OCI-LY7 (cell line): ENCODE data around the gene ANO9. TPM values are rescaled to one million over a fixed set of nuclear protein-coding genes. Genes with fewer than 3 reads are reported as not detected.
"Not testable (repeated sequence)": the region's sequence is repeated elsewhere in the genome, so short reads cannot be mapped to it uniquely, and the experiment has no call there.

Source experiments
- BruUV-seq: library from RNA; stranded (reverse); fragments of 400-500 nt; replicated peaks from 2 replicates; lab custom pipeline; 2021; lab: Mats Ljungman, UMichigan
- CTCF ChIA-PET: fragments of 300-600 bp; sonication (Branson Sonifier 250); formaldehyde crosslinking; loops from one replicate; lab custom pipeline; 2022; ENCODE audit warnings: antibody characterized with exemption; ENCODE audit not compliant: unreplicated experiment; lab: Charles Lee
- POLR2A ChIA-PET: fragments of 300-600 bp; sonication (Branson Sonifier 250); formaldehyde crosslinking; loops from one replicate; lab custom pipeline; 2022; ENCODE audit warnings: antibody characterized with exemption; lab: Charles Lee
- DNase-seq: peaks from one replicate; pipeline ENCODE4 v3.0.0-alpha.2; 2015; ENCODE audit warnings: low spot score
- H2AFZ ChIP-seq: fragments of 200-600 bp; sonication (generic), shearing (Covaris generic); 2 replicates; pipeline ENCODE4 v1.6.1; 2014; ENCODE audit warnings: mild to moderate bottlenecking, antibody characterized with exemption, low read length, moderate library complexity
- H3K27ac ChIP-seq: fragments of 200-600 bp; sonication (generic); 2 replicates; pipeline ENCODE4 v1.5.1; 2014; ENCODE audit warnings: mixed run types, low read depth, mild to moderate bottlenecking, moderate library complexity, low read length, inconsistent platforms; ENCODE audit not compliant: poor library complexity, severe bottlenecking
- H3K36me3 ChIP-seq: fragments of 200-600 bp; sonication (generic); 2 replicates; pipeline ENCODE4 v1.6.1; 2014; ENCODE audit warnings: mild to moderate bottlenecking, antibody characterized with exemption, low read length, moderate library complexity, mixed read lengths; ENCODE audit not compliant: insufficient read depth
- H3K4me1 ChIP-seq: fragments of 200-600 bp; sonication (generic); 2 replicates; pipeline ENCODE4 v1.5.1; 2014; ENCODE audit warnings: mild to moderate bottlenecking, low read length; ENCODE audit not compliant: insufficient read depth, poor library complexity, severe bottlenecking
- H3K4me2 ChIP-seq: fragments of 200-600 bp; sonication (generic); 2 replicates; pipeline ENCODE4 v1.6.1; 2014; ENCODE audit warnings: mild to moderate bottlenecking, low read length
- H3K4me3 ChIP-seq: fragments of 200-600 bp; sonication (generic); 2 replicates; pipeline ENCODE4 v1.5.1; 2014; ENCODE audit warnings: mild to moderate bottlenecking, low read depth, low read length; ENCODE audit not compliant: poor library complexity, severe bottlenecking
- H3K79me2 ChIP-seq: fragments of 200-600 bp; sonication (generic); 2 replicates; pipeline ENCODE4 v1.6.1; 2016; ENCODE audit warnings: low read depth, mild to moderate bottlenecking, low read length, moderate library complexity, mixed read lengths; ENCODE audit not compliant: insufficient read depth
- H3K9me2 ChIP-seq: fragments of 200-600 bp; sonication (generic); 2 replicates; pipeline ENCODE4 v1.6.1; 2016; ENCODE audit warnings: mild to moderate bottlenecking, low read length, mixed read lengths; ENCODE audit not compliant: insufficient read depth
- H3K9me3 ChIP-seq: fragments of 200-600 bp; sonication (generic); 2 replicates; pipeline ENCODE4 v1.6.1; 2014; ENCODE audit warnings: mild to moderate bottlenecking, mixed run types, low read length, mixed read lengths
- H4K20me1 ChIP-seq: fragments of 200-600 bp; sonication (generic); 2 replicates; pipeline ENCODE4 v1.6.1; 2014; ENCODE audit warnings: mild to moderate bottlenecking, antibody characterized with exemption, low read length, moderate library complexity, mixed read lengths; ENCODE audit not compliant: insufficient read depth
- CTCF ChIP-seq: fragments of 200-600 bp; sonication (generic); conservative IDR thresholded peaks from 2 replicates; pipeline ENCODE4 v1.5.1; 2014; ENCODE audit warnings: mild to moderate bottlenecking, antibody characterized with exemption, low read length, moderate library complexity, mixed read lengths
- EZH2phosphoT487 ChIP-seq: fragments of 200-600 bp; sonication (generic); IDR thresholded peaks from 2 replicates; pipeline ENCODE4 v1.6.1; 2018; ENCODE audit warnings: low read depth, borderline replicate concordance, mild to moderate bottlenecking, mixed run types, antibody characterized with exemption, low read length, moderate library complexity, mixed read lengths
- intact Hi-C: fragments of 100-400 bp; cut with micrococcal nuclease; formaldehyde crosslinking; loops from one replicate; pipeline ENCODE4 v1.10.0; 2022; ENCODE audit not compliant: unreplicated experiment
- total RNA-seq, 2 experiments: library from RNA; depleted of rRNA in 1 of 2; stranded (reverse); fragments of >200 nt in 1 of 2; shearing (Covaris generic) in 1 of 2; gene quantifications; 2 replicates each; pipeline ENCODE4 v1.2.3, GENCODE V29; 2014 to 2022

Gene ANO9
- total RNA-seq, 2 experiments from 2014 or later, result 25.7 to 27.6 TPM

GRCh38 chr11:425301-425700 lies 16.5 kb downstream of the ANO9 start:
- ChIA-PET CTCF (no interaction called here), POLR2A (no interaction called here)

GRCh38 chr11:424766-425165 lies 17.0 kb downstream of the ANO9 start:
- H3K9me3 ChIP-seq, H3K4me3 ChIP-seq, H3K36me3 ChIP-seq, DNase-seq, BruUV-seq, intact Hi-C loops, H3K4me2 ChIP-seq, H3K27ac ChIP-seq, H3K4me1 ChIP-seq, H2AFZ ChIP-seq, POLR2A ChIA-PET, H3K9me2 ChIP-seq, H4K20me1 ChIP-seq, H3K79me2 ChIP-seq: not testable (repeated sequence)
- CTCF ChIA-PET, result interaction anchor here (0.6 kb wide), 1 partner anchor 421 kb away, joined by 3 read pairs; no protein-coding TSS in a partner anchor

More at GRCh38 chr11:425301-425700, 16.5 kb downstream of the ANO9 start:
- no peak overlapping the region for H3K4me3 ChIP-seq
- no peak for DNase-seq
- no peaks in the 10 kb centered on the region for H4K20me1 ChIP-seq
- BruUV-seq, result no TSS peak
- H3K36me3 ChIP-seq, result no peaks in the 10 kb centered on the region
- H3K4me2 ChIP-seq, result no peak overlapping the region
- H3K9me2 ChIP-seq, result no peaks in the 10 kb centered on the region
- TF ChIP-seq EZH2phosphoT487 (no peak), CTCF (no peak)
- H3K79me2 ChIP-seq, result no peaks in the 10 kb centered on the region
- H3K4me1 ChIP-seq, result no peaks in the 10 kb centered on the region
- intact Hi-C loops, result no loop called here
- H2AFZ ChIP-seq, result no peak overlapping the region
- no peak overlapping the region for H3K27ac ChIP-seq
- no peaks in the 10 kb centered on the region for H3K9me3 ChIP-seq

- no TSS peak for BruUV-seq
- H2AFZ ChIP-seq, result no peak overlapping the region
These were observed 17.6 kb downstream of the ANO9 start for GRCh38 chr11:424232-424631.

More at GRCh38 chr11:424232-424631, 17.6 kb downstream of the ANO9 start:
- Histone ChIP-seq H4K20me1 (no peaks in the 10 kb centered on the region), H3K9me3 (no peaks in the 10 kb centered on the region), H3K4me2 (no peak overlapping the region), H3K79me2 (no peaks in the 10 kb centered on the region), H3K36me3 (no peaks in the 10 kb centered on the region), H3K9me2 (no peaks in the 10 kb centered on the region), H3K4me1 (no peaks in the 10 kb centered on the region), H3K27ac (no peak overlapping the region), H3K4me3 (no peak overlapping the region)
- ChIA-PET CTCF (interaction anchor here (0.6 kb wide), 2 partner anchors 11 to 421 kb away, joined by 3 to 4 read pairs; no protein-coding TSS in a partner anchor), POLR2A (no interaction called here)
- no peak for TF ChIP-seq CTCF
- no peak for TF ChIP-seq EZH2phosphoT487
- intact Hi-C loops, result no loop called here
- DNase-seq, result no peak
